BLaER1 (cell line): ENCODE results near the gene TSSK1B.

Experiments
- H3K27ac ChIP-seq: shearing (Covaris generic); formaldehyde crosslinking; 2 replicates; pipeline ENCODE4 v1.8.1; 2022
- H3K27me3 ChIP-seq: shearing (Covaris generic); formaldehyde crosslinking; 2 replicates; pipeline ENCODE4 v1.8.1; 2022
- H3K36me3 ChIP-seq: shearing (Covaris generic); formaldehyde crosslinking; 2 replicates; pipeline ENCODE4 v1.8.1; 2022
- H3K4me1 ChIP-seq: shearing (Covaris generic); formaldehyde crosslinking; 2 replicates; pipeline ENCODE4 v1.8.1; 2022
- H3K4me2 ChIP-seq: shearing (Covaris generic); formaldehyde crosslinking; 2 replicates; pipeline ENCODE4 v1.8.1; 2022
- H3K4me3 ChIP-seq: shearing (Covaris generic); formaldehyde crosslinking; 2 replicates; pipeline ENCODE4 v1.8.1; 2022
- H3K9ac ChIP-seq: shearing (Covaris generic); formaldehyde crosslinking; 2 replicates; pipeline ENCODE4 v1.8.1; 2022
- H3K9me3 ChIP-seq: shearing (Covaris generic); formaldehyde crosslinking; 2 replicates; pipeline ENCODE4 v1.8.1; 2022
- H4K20me1 ChIP-seq: shearing (Covaris generic); formaldehyde crosslinking; 2 replicates; pipeline ENCODE4 v1.8.1; 2022
- Cebpa-rat ChIP-seq: shearing (Covaris generic); IDR thresholded peaks from 2 replicates; pipeline ENCODE4 v1.8.1; 2022

Gene TSSK1B

DNA sequence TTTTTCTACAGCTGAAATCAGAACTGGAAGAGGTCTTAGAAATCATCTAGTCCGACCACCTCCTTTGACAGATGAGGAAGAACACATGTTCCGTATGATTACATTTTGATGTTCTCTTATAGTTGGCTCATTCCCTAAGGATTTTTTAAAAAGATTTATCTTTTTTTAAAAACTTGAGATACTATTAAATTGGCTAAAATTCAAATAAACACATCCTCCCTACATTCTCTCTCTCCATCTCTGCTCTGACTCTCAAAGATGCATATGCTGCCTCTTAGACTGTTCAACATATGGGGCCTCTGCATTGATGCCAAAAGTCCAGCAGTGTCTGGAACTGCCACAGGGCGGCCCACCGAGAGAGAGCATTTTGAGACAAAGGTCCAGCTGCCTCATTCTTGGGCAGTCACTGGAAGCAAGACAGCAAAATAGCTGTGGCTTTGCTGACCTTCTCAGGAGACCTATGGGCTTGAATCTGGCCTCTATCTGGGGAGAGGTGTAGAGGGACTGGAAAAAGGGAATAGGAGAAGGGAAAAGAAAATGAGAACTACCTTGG is 12.8 kb upstream of the TSSK1B start:
- no peak overlapping the region for H3K4me3 ChIP-seq
- H4K20me1 ChIP-seq, result no peaks in the 10 kb centered on the region
- no peaks in the 10 kb centered on the region for H3K4me1 ChIP-seq
- no peak overlapping the region for H3K27ac ChIP-seq
- H3K36me3 ChIP-seq, result no peaks in the 10 kb centered on the region
- TF ChIP-seq Cebpa-rat, result no peak
- no peak overlapping the region for H3K4me2 ChIP-seq
- H3K27me3 ChIP-seq, result no peaks in the 10 kb centered on the region
- peaks cover 9% of the 10 kb centered on the region for H3K9me3 ChIP-seq
- no peak overlapping the region for H3K9ac ChIP-seq

DNA sequence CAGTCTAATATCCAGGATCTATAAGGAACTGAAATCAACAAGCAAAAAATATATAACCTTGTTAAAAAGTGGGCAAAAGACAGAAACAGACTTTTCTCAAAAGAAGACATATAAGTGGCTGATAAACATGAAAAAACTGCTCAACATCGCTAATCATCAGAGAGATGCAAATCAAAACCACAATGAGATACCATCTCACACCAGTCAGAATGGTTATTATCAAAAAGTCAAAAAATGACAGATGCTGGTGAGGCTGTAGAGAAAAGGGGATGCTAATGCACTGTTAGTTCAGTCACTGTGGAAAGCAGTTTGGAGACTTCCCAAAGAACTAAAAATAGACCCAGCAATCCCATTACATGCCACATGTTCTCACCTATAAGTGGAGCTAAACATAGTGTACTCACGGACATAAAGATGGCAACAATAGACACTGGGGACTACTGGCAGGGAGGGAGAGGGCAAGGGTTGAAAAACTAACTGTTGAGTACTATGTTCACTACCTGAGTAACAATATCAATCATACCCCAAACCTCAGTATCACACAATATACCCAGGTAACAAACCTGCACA is 11.7 kb upstream of the TSSK1B start:
- Histone ChIP-seq H3K27me3 (no peaks in the 10 kb centered on the region), H3K9me3 (peaks cover 9% of the 10 kb centered on the region), H3K27ac (no peak overlapping the region), H3K4me2 (no peak overlapping the region), H3K4me3 (no peak overlapping the region), H3K9ac (no peak overlapping the region), H3K36me3 (no peaks in the 10 kb centered on the region), H4K20me1 (no peaks in the 10 kb centered on the region), H3K4me1 (no peaks in the 10 kb centered on the region)
- TF ChIP-seq Cebpa-rat, result no peak

DNA sequence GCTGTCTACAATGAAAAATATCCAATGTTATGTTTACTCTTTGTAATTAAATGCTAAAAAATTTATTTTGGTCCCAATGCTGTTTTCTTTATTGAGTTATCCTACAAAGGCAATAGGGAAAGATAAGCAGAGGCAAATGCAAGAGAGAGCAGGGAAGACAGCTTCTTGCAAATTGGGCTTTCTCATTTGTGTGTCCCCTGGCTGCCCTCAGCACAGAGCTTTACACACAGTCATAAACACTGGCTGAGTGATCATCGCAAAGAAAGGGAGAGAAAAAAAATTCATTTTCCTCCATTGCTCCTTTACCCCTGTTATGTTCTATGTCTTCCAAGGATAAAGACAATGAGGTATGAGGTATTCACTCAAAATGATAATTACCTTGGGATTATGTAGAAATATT is 2.3 kb upstream of the TSSK1B start:
- no peak overlapping the region for H3K4me2 ChIP-seq
- no peaks in the 10 kb centered on the region for H3K36me3 ChIP-seq
- H4K20me1 ChIP-seq, result no peaks in the 10 kb centered on the region
- H3K27me3 ChIP-seq, result no peaks in the 10 kb centered on the region
- no peak for TF ChIP-seq Cebpa-rat
- H3K4me3 ChIP-seq, result no peak overlapping the region
- no peaks in the 10 kb centered on the region for H3K4me1 ChIP-seq
- no peak overlapping the region for H3K27ac ChIP-seq
- no peak overlapping the region for H3K9ac ChIP-seq
- H3K9me3 ChIP-seq, result no peaks in the 10 kb centered on the region

DNA sequence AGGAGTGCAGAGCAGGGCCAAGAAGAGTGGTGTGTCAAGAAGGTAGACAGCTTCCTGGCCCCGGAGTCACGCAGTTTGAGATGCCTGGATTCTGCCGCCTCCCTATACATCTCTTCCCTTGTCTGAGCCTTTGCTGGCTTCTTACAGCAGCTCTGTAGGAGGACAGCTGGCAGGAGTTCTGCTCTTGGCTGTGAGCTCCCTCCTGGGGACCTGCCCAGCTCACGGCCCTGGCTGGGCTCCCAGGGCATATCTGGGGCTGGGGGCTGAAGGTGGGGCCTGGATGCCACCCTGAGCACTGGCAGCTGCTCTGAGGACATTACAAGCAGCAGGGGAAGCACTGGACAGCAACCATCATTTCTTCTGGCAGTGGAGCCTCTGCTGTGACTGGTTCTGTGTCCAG is 786 bp upstream of the TSSK1B start:
- H3K4me1 ChIP-seq, result no peaks in the 10 kb centered on the region
- no peak overlapping the region for H3K9ac ChIP-seq
- H3K27ac ChIP-seq, result no peak overlapping the region
- no peaks in the 10 kb centered on the region for H3K27me3 ChIP-seq
- H4K20me1 ChIP-seq, result no peaks in the 10 kb centered on the region
- H3K36me3 ChIP-seq, result no peaks in the 10 kb centered on the region
- H3K4me3 ChIP-seq, result no peak overlapping the region
- H3K9me3 ChIP-seq, result no peaks in the 10 kb centered on the region
- no peak for TF ChIP-seq Cebpa-rat
- H3K4me2 ChIP-seq, result no peak overlapping the region

DNA sequence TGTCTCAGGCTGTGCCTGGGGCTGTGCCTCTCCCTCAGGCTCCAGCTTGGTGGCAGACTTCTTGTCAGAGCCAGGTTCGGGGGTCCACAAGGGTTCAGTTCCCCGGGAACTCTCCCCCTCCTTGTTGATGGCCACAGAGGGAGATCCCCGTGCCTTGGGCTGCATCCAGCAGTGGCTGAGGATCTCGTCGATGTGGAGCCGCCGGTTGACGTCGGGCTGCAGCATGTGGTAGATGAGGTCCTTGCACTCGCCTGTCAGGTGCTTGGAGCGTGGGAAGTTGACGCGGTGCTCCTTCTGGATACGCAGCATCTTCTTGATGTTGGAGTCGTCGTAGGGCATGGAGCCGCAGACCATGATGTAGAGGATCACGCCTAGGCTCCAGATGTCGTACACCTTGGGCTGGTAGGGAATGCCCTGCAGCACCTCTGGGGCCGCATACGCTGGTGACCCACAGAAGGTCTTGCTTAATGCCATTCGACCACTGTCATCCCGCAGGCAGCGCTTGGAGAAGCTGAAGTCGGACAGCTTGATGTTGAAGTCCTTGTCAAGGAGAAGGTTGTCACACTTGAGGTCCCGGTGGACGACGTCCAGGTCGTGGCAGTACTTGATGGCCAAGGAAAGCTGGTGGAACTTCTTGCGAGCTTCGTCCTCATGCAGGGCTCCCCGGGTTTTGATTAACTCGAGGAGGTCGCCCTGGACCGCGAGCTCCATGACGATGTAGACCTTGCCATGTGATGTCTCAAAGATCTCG is 752 bp downstream of the TSSK1B start:
- Histone ChIP-seq H4K20me1 (no peaks in the 10 kb centered on the region), H3K4me3 (no peak overlapping the region)
- TF ChIP-seq Cebpa-rat, result no peak

GRCh38 chr5:113433071-113433470 is 1.7 kb downstream of the TSSK1B start:
- H4K20me1 ChIP-seq, result no peaks in the 10 kb centered on the region
- no peaks in the 10 kb centered on the region for H3K9me3 ChIP-seq
- no peak overlapping the region for H3K27ac ChIP-seq
- H3K4me1 ChIP-seq, result no peaks in the 10 kb centered on the region
- H3K9ac ChIP-seq, result no peak overlapping the region
- no peak for TF ChIP-seq Cebpa-rat
- H3K27me3 ChIP-seq, result no peaks in the 10 kb centered on the region
- H3K36me3 ChIP-seq, result no peaks in the 10 kb centered on the region
- H3K4me3 ChIP-seq, result no peak overlapping the region
- H3K4me2 ChIP-seq, result no peak overlapping the region

More for the DNA sequence above, 752 bp downstream of the TSSK1B start:
- Histone ChIP-seq H3K9me3 (no peaks in the 10 kb centered on the region), H3K9ac (no peak overlapping the region), H3K27me3 (no peaks in the 10 kb centered on the region), H3K36me3 (no peaks in the 10 kb centered on the region), H3K4me2 (no peak overlapping the region), H3K4me1 (no peaks in the 10 kb centered on the region), H3K27ac (no peak overlapping the region)

DNA sequence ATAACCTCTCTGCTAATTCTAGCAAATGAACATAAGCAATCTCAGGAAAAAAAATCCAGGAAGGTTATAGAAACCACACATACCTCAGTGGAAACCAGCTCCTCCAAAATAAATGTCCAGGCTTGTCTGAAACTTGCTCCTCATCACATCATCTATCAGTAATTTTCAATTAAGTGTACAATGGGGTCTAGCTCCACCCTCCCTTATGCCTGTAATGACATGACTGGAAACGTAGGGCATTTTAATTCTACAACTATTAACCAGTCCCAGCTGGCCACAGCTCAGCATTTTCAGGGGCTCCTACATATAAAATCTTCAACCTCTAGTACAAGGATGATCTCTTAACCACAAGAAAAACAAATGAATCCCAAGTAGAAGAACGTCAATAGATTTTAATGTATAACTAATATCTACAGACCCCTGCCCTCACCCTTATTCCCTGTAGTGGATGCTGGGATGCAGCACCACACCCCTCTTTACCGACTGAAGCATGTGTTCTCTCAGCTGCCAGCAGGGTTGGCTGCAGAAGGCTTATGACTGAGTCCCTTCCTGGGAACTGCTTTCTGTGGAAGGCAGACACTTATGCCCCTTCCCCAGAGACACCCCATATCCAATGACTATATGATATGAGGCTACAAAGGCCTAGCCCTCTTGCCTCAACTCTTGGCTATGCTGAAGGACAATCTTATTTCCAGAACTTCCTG is 6.8 kb downstream of the TSSK1B start:
- no peak overlapping the region for H3K4me2 ChIP-seq
- no peaks in the 10 kb centered on the region for H3K36me3 ChIP-seq
- no peak overlapping the region for H3K4me3 ChIP-seq
- no peak overlapping the region for H3K27ac ChIP-seq
- no peaks in the 10 kb centered on the region for H4K20me1 ChIP-seq
- H3K9ac ChIP-seq, result no peak overlapping the region
- no peaks in the 10 kb centered on the region for H3K9me3 ChIP-seq
- TF ChIP-seq Cebpa-rat, result no peak
- no peaks in the 10 kb centered on the region for H3K27me3 ChIP-seq
- H3K4me1 ChIP-seq, result no peaks in the 10 kb centered on the region

DNA sequence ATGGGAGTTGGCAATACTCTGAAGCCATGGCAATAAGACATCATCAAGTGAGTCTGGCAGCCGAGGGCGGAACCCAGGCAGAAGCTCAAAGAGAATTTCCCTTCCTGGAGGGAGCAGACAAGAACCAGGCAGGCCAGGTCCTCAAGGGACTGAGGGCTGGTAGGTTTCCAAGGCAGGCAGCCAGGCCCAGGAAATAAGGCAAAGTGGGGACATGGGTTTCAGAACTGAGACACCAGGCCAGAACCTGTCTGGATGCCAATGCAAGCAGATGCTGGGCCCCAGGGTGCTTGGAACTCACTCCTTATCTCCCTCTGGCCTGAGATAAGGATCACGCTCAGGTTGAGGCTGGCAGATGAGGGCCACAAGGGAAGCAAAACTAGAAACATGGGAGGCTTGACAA is 8.9 kb downstream of the TSSK1B start:
- no peak overlapping the region for H3K27ac ChIP-seq
- H3K4me2 ChIP-seq, result no peak overlapping the region
- H3K9ac ChIP-seq, result no peak overlapping the region
- H3K9me3 ChIP-seq, result no peaks in the 10 kb centered on the region
- no peak overlapping the region for H3K4me3 ChIP-seq
- no peaks in the 10 kb centered on the region for H3K4me1 ChIP-seq
- TF ChIP-seq Cebpa-rat, result no peak
- H3K36me3 ChIP-seq, result no peaks in the 10 kb centered on the region
- H3K27me3 ChIP-seq, result no peaks in the 10 kb centered on the region
- H4K20me1 ChIP-seq, result no peaks in the 10 kb centered on the region

DNA sequence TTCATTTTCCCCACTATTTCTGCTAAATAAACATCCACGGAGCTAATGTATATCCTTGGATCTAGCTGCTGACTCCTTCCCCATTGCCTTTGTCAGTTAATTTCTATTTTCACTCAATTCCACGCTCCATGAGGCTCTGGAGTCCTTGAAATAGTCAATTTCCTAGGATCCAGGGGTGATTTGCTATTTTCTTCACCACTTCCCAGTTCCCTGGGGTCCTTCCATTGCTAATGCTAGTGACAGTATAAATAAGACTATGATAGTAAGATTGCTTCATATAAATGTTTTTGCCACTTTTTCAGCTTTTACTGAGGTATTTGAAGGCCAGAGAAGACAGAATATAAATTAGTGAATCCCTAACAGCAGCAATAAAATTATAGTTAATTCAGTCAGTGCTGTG is 13.1 kb downstream of the TSSK1B start:
- H4K20me1 ChIP-seq, result no peaks in the 10 kb centered on the region
- H3K4me1 ChIP-seq, result no peaks in the 10 kb centered on the region
- no peaks in the 10 kb centered on the region for H3K9me3 ChIP-seq
- no peak overlapping the region for H3K27ac ChIP-seq
- no peak for TF ChIP-seq Cebpa-rat
- H3K36me3 ChIP-seq, result no peaks in the 10 kb centered on the region
- H3K4me2 ChIP-seq, result no peak overlapping the region
- no peaks in the 10 kb centered on the region for H3K27me3 ChIP-seq
- H3K4me3 ChIP-seq, result no peak overlapping the region
- no peak overlapping the region for H3K9ac ChIP-seq

- Histone ChIP-seq H3K4me3 (no peak overlapping the region), H3K27me3 (no peaks in the 10 kb centered on the region), H3K4me2 (no peak overlapping the region), H3K9ac (no peak overlapping the region), H3K27ac (no peak overlapping the region), H3K4me1 (no peaks in the 10 kb centered on the region), H3K36me3 (no peaks in the 10 kb centered on the region), H3K9me3 (peaks cover 2% of the 10 kb centered on the region), H4K20me1 (no peaks in the 10 kb centered on the region)
- TF ChIP-seq Cebpa-rat, result no peak
These were observed 29.3 kb downstream of the TSSK1B start for GRCh38 chr5:113405530-113405929.
